Chondrocyte (in vitro differentiated cells): ENCODE data around the gene SGMS1. TPM values are rescaled to one million over a fixed set of nuclear protein-coding genes. Genes with fewer than 3 reads are reported as not detected.

ENCODE experiments used
- DNase-seq: peaks from one replicate; pipeline ENCODE4 v3.0.0; 2021; ENCODE audit warnings: mixed read lengths, low spot score
- H3K27ac Mint-ChIP-seq: one replicate; pipeline ENCODE4 v1.8.0; 2021; ENCODE audit warnings: mild to moderate bottlenecking, moderate library complexity, mixed read lengths; ENCODE audit not compliant: unreplicated experiment
- H3K27me3 Mint-ChIP-seq: 2 replicates; pipeline ENCODE4 v1.8.0; 2021; ENCODE audit warnings: low read depth, mixed read lengths
- H3K36me3 Mint-ChIP-seq: 2 replicates; pipeline ENCODE4 v1.8.0; 2021; ENCODE audit warnings: low read depth, mixed read lengths
- H3K4me1 Mint-ChIP-seq: 2 replicates; pipeline ENCODE4 v1.8.0; 2021; ENCODE audit warnings: low read depth, mild to moderate bottlenecking, mixed read lengths
- H3K4me3 Mint-ChIP-seq: one replicate; pipeline ENCODE4 v1.8.0; 2021; ENCODE audit warnings: mild to moderate bottlenecking, moderate library complexity, mixed read lengths; ENCODE audit not compliant: unreplicated experiment
- H3K9me3 Mint-ChIP-seq: 2 replicates; pipeline ENCODE4 v1.8.0; 2021; ENCODE audit warnings: low read depth, mixed read lengths
- CTCF ChIP-seq: fragments of 200-600 bp; sonication (generic); IDR thresholded peaks from 2 replicates; pipeline ENCODE4 v1.5.0; 2021; ENCODE audit warnings: antibody characterized with exemption, mild to moderate bottlenecking, moderate library complexity
- total RNA-seq: library from RNA; stranded (reverse); gene quantifications from 3 replicates; pipeline ENCODE4 v1.2.1, GENCODE V29; 2021

SGMS1 gene
- total RNA-seq, 1 donor from 2014 or later: 27.1 TPM

- Mint-ChIP-seq H3K9me3 (no peaks in the 10 kb centered on the region), H3K27me3 (no peaks in the 10 kb centered on the region), H3K36me3 (no peaks in the 10 kb centered on the region), H3K27ac (peak overlapping the region; percentile 72), H3K4me1 (peaks cover 37% of the 10 kb centered on the region), H3K4me3 (no peak overlapping the region)
- no peak for TF ChIP-seq CTCF
- no peak for DNase-seq
Observed at GRCh38 chr10:50610368-50610767, 13.4 kb downstream of the SGMS1 start.

- Mint-ChIP-seq H3K4me1 (peaks cover 57% of the 10 kb centered on the region), H3K4me3 (no peak overlapping the region), H3K27ac (no peak overlapping the region), H3K27me3 (no peaks in the 10 kb centered on the region), H3K36me3 (no peaks in the 10 kb centered on the region), H3K9me3 (no peaks in the 10 kb centered on the region)
- no peak for DNase-seq
- TF ChIP-seq CTCF: no peak
Observed at GRCh38 chr10:50607356-50607925, 16.3 kb downstream of the SGMS1 start.

- peak overlapping the region; percentile 83 for H3K27ac Mint-ChIP-seq
- TF ChIP-seq CTCF: no peak
- H3K27me3 Mint-ChIP-seq: no peaks in the 10 kb centered on the region
- H3K36me3 Mint-ChIP-seq: no peaks in the 10 kb centered on the region
- H3K4me1 Mint-ChIP-seq: peaks cover 63% of the 10 kb centered on the region
- no peaks in the 10 kb centered on the region for H3K9me3 Mint-ChIP-seq
- no peak for DNase-seq
- H3K4me3 Mint-ChIP-seq: no peak overlapping the region
Observed at GRCh38 chr10:50605951-50606270, 17.8 kb downstream of the SGMS1 start.

- Mint-ChIP-seq H3K36me3 (no peaks in the 10 kb centered on the region), H3K9me3 (no peaks in the 10 kb centered on the region), H3K27me3 (no peaks in the 10 kb centered on the region), H3K4me3 (no peak overlapping the region), H3K4me1 (peaks cover 64% of the 10 kb centered on the region), H3K27ac (peak overlapping the region; percentile 83)
- no peak for DNase-seq
- TF ChIP-seq CTCF: no peak
Observed at GRCh38 chr10:50605269-50605950, 18.3 kb downstream of the SGMS1 start.

- H3K4me1 Mint-ChIP-seq: peaks cover 64% of the 10 kb centered on the region
- H3K4me3 Mint-ChIP-seq: no peak overlapping the region
- H3K36me3 Mint-ChIP-seq: no peaks in the 10 kb centered on the region
- H3K9me3 Mint-ChIP-seq: no peaks in the 10 kb centered on the region
- no peak for TF ChIP-seq CTCF
- peak overlapping the region; percentile 83 for H3K27ac Mint-ChIP-seq
- no peak for DNase-seq
- no peaks in the 10 kb centered on the region for H3K27me3 Mint-ChIP-seq
Observed at GRCh38 chr10:50604809-50605208, 18.9 kb downstream of the SGMS1 start.
